NCI-H2196 (cell line): ENCODE measurements around the gene SOCS4.

Source experiments
- DNase-seq: peaks from one replicate; lab custom pipeline; 2025; ENCODE audit not compliant: unreplicated experiment; lab: John Stamatoyannopoulos, UW

SOCS4 gene

GRCh38 chr14:55085060-55085660 is 58.1 kb downstream of the SOCS4 start:
- no peak for DNase-seq

GRCh38 chr14:55086938-55087337 is 59.9 kb downstream of the SOCS4 start:
- DNase-seq, result no peak

GRCh38 chr14:55088356-55088755 is 61.3 kb downstream of the SOCS4 start:
- no peak for DNase-seq

- DNase-seq, result no peak
Observed at GRCh38 chr14:55092341-55092740, 65.3 kb downstream of the SOCS4 start.

GRCh38 chr14:55094292-55095157 is 67.5 kb downstream of the SOCS4 start:
- DNase-seq, result no peak

GRCh38 chr14:55097881-55098560 is 71.0 kb downstream of the SOCS4 start:
- DNase-seq, result peak; percentile 17

- no peak for DNase-seq
Observed at GRCh38 chr14:55098561-55098898, 71.5 kb downstream of the SOCS4 start.
